ENCODE measurements around the gene ARID3A.

ARID3A gene

DNA sequence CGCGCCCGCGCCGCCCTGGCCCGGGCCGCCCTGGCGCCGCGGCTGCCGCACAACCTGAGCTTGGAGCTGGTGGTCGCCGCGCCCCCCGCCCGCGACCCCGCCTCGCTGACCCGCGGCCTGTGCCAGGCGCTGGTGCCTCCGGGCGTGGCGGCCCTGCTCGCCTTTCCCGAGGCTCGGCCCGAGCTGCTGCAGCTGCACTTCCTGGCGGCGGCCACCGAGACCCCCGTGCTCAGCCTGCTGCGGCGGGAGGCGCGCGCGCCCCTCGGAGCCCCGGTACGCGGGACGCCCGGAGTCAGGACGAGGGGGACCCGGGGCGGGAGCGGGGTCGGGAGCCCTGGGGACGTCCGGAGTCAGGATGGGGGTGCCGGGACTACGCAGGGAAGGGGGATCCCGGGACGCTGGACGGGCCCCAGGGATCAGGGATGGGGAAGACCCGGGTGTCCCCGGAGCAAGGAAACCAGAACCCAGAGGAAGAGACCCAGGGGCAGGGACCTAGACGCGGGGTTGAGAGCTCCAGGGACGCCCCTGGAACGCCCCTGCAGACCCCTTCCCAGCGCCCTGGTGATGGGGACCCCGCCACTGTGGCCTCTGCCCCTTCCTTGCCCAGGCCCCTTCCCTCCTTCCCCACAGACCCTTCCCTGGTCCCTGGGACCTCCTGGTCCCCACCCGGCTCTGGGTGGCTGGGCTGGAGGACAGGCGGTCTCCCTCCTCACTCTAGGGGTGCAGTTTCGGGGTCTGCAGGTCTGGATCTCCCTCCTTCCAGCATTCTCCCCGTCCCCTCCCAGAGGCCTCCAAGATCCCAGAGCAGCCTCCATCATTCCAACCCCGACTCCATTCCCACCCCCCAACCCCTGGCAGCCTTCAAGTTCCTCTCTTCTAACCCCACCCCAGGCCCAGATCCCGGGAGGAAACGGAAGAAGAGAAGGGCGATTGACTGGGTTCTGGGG is 75.0 kb downstream of the ARID3A start:
- Histone ChIP-seq H3K4me1 (peaks cover 18 to 25% (median 22%) of the 10 kb centered on the region in 10 experiments), H4K20me1 (peaks cover 0 to 77% (median 31%) of the 10 kb centered on the region in 11 experiments; a peak in 20 of 22 replicates), H3K36me3 (no peaks in the 10 kb centered on the region), H3K27me3 (peaks cover 76 to 84% (median 81%) of the 10 kb centered on the region in 11 experiments), H3K4me2 (peak overlapping the region; percentile 51 to 90 (median 73)), H3K9ac (peak overlapping the region in 5 of 11 experiments; percentile 9 to 59 (median 32); a peak in 7 of 22 replicates), H3K4me3 (peak overlapping the region; percentile 31 to 63 (median 46); a peak in 16 of 20 replicates), H3K27ac (no peak overlapping the region), H3K9me3 (replicated peaks in 1 of 11) (no peaks in the 10 kb centered on the region)
- no peak for TF ChIP-seq Cebpa-rat (IDR thresholded peaks at IDR 0.05)

GRCh38 chr19:1001538-1002166 is 75.8 kb downstream of the ARID3A start:
- Histone ChIP-seq H3K4me1 (peaks cover 10 to 17% (median 15%) of the 10 kb centered on the region in 10 experiments; a peak in 17 of 20 replicates), H3K27ac (no peak overlapping the region), H3K9me3 (replicated peaks in 1 of 11) (no peaks in the 10 kb centered on the region), H3K4me2 (peak overlapping the region in 10 of 11 experiments; percentile 17 to 90 (median 73); a peak in 17 of 22 replicates), H4K20me1 (peaks cover 0 to 74% (median 28%) of the 10 kb centered on the region in 11 experiments; a peak in 18 of 22 replicates), H3K27me3 (peaks cover 68 to 76% (median 73%) of the 10 kb centered on the region in 11 experiments), H3K36me3 (peaks cover 0 to 4% (median 0%) of the 10 kb centered on the region in 11 experiments; a peak in 1 of 22 replicates), H3K9ac (no peak overlapping the region; a peak in 1 of 22 replicates), H3K4me3 (peak overlapping the region in 5 of 10 experiments; percentile 39 to 63 (median 54); a peak in 7 of 20 replicates)
- TF ChIP-seq Cebpa-rat (IDR thresholded peaks at IDR 0.05) = no peak

- Histone ChIP-seq H3K9ac (no peak overlapping the region), H3K27ac (no peak overlapping the region), H3K4me2 (no peak overlapping the region), H3K9me3 (replicated peaks in 1 of 11) (no peaks in the 10 kb centered on the region), H3K4me3 (no peak overlapping the region), H3K36me3 (peaks cover 0 to 12% (median 0%) of the 10 kb centered on the region in 11 experiments; a peak in 3 of 22 replicates), H3K27me3 (peaks cover 59 to 67% (median 64%) of the 10 kb centered on the region in 11 experiments), H3K4me1 (peaks cover 10 to 16% (median 15%) of the 10 kb centered on the region in 10 experiments; a peak in 14 of 20 replicates), H4K20me1 (peaks cover 0 to 78% (median 28%) of the 10 kb centered on the region in 11 experiments; a peak in 18 of 22 replicates)
- TF ChIP-seq Cebpa-rat (IDR thresholded peaks at IDR 0.05) = no peak
Measured at GRCh38 chr19:1002600-1002999, 76.8 kb downstream of the ARID3A start.

GRCh38 chr19:1003283-1003682 is 77.4 kb downstream of the ARID3A start:
- Histone ChIP-seq H3K27me3 (peaks cover 52 to 60% (median 57%) of the 10 kb centered on the region in 11 experiments), H3K27ac (no peak overlapping the region), H4K20me1 (peaks cover 0 to 72% (median 25%) of the 10 kb centered on the region in 11 experiments; a peak in 18 of 22 replicates), H3K36me3 (peaks cover 0 to 12% (median 0%) of the 10 kb centered on the region in 11 experiments; a peak in 6 of 22 replicates), H3K4me1 (peaks cover 10 to 16% (median 15%) of the 10 kb centered on the region in 10 experiments; a peak in 14 of 20 replicates), H3K4me2 (no peak overlapping the region), H3K4me3 (no peak overlapping the region), H3K9ac (no peak overlapping the region), H3K9me3 (replicated peaks in 1 of 11) (no peaks in the 10 kb centered on the region)
- no peak for TF ChIP-seq Cebpa-rat (IDR thresholded peaks at IDR 0.05)

- Histone ChIP-seq H3K27ac (no peak overlapping the region), H3K27me3 (peaks cover 42 to 50% (median 47%) of the 10 kb centered on the region in 11 experiments), H3K36me3 (peaks cover 6 to 23% (median 10%) of the 10 kb centered on the region in 11 experiments), H3K9me3 (replicated peaks in 1 of 11) (no peaks in the 10 kb centered on the region), H4K20me1 (peaks cover 0 to 74% (median 30%) of the 10 kb centered on the region in 11 experiments; a peak in 20 of 22 replicates), H3K4me3 (no peak overlapping the region), H3K9ac (no peak overlapping the region), H3K4me1 (peaks cover 10 to 16% (median 15%) of the 10 kb centered on the region in 10 experiments; a peak in 14 of 20 replicates), H3K4me2 (no peak overlapping the region)
- TF ChIP-seq Cebpa-rat (IDR thresholded peaks at IDR 0.05) = no peak
Measured at GRCh38 chr19:1004204-1004802, 78.5 kb downstream of the ARID3A start.

DNA sequence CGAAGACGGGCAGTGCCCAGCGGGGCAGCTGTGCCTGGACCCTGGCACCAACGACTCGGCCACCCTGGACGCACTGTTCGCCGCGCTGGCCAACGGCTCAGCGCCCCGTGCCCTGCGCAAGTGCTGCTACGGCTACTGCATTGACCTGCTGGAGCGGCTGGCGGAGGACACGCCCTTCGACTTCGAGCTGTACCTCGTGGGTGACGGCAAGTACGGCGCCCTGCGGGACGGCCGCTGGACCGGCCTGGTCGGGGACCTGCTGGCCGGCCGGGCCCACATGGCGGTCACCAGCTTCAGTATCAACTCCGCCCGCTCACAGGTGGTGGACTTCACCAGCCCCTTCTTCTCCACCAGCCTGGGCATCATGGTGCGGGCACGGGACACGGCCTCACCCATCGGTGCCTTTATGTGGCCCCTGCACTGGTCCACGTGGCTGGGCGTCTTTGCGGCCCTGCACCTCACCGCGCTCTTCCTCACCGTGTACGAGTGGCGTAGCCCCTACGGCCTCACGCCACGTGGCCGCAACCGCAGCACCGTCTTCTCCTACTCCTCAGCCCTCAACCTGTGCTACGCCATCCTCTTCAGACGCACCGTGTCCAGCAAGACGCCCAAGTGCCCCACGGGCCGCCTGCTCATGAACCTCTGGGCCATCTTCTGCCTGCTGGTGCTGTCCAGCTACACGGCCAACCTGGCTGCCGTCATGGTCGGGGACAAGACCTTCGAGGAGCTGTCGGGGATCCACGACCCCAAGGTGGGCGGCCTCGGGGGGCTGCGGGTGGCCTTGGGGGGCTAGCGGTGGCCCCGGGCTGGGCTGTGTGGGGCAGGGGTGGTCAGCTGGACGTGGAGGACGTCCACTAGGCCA is 79.2 kb downstream of the ARID3A start:
- no peak for TF ChIP-seq Cebpa-rat (IDR thresholded peaks at IDR 0.05)
- Histone ChIP-seq H3K4me3 (no peak overlapping the region), H3K36me3 (peaks cover 14 to 30% (median 17%) of the 10 kb centered on the region in 11 experiments), H3K9me3 (replicated peaks in 1 of 11) (no peaks in the 10 kb centered on the region), H3K4me2 (no peak overlapping the region), H3K9ac (no peak overlapping the region), H3K27ac (no peak overlapping the region), H3K4me1 (peaks cover 10 to 16% (median 15%) of the 10 kb centered on the region in 10 experiments; a peak in 14 of 20 replicates), H4K20me1 (peaks cover 5 to 81% (median 37%) of the 10 kb centered on the region in 11 experiments; a peak in 21 of 22 replicates), H3K27me3 (peaks cover 34 to 42% (median 39%) of the 10 kb centered on the region in 11 experiments)

DNA sequence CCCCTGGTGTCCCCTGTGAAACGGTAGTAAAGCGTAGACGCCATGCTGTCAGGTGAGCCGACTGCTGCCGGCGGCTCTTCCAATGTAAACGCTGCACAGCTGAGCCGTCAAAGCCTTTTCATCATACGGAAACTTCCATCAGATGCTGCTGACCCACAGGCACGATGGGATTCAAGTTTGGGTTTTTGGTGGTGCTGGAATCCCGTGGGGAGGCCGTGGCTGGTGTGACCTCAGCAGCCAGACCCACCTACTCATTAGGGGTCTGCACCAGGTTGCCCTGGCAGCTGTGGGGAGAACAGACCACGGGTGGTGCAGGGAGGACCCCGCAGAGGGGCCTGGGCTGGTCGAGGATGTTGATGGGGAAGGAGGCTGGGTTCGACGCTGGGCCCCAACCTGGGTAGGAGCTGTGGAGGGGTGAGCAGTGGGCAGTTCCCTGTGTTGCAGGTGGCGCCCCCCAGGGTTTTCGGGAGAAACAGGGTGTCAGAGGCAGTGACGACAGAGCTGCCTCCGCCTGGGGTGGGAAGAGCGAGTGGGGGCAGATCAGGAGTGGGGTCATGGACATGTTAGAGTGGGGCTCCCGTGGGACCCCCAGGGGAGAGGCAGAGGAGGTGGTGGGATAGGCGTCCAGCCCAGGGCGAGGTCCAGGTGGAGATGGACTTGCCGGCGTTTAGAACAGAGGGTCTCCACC is 81.0 kb downstream of the ARID3A start:
- H3K4me1 ChIP-seq = no peaks in the 10 kb centered on the region; a peak in 1 of 20 replicates

More for the DNA sequence above, 81.0 kb downstream of the ARID3A start:
- Histone ChIP-seq H3K9me3 (replicated peaks in 1 of 11) (no peaks in the 10 kb centered on the region), H3K4me3 (no peak overlapping the region), H3K27me3 (peaks cover 16 to 24% (median 21%) of the 10 kb centered on the region in 11 experiments), H3K27ac (no peak overlapping the region), H4K20me1 (peaks cover 13 to 81% (median 34%) of the 10 kb centered on the region in 11 experiments; a peak in 21 of 22 replicates), H3K4me2 (no peak overlapping the region), H3K9ac (no peak overlapping the region), H3K36me3 (peaks cover 24 to 46% (median 28%) of the 10 kb centered on the region in 11 experiments)
- no peak for TF ChIP-seq Cebpa-rat (IDR thresholded peaks at IDR 0.05)
